ENCODE results near the gene SHC2.

Gene SHC2, protein sequence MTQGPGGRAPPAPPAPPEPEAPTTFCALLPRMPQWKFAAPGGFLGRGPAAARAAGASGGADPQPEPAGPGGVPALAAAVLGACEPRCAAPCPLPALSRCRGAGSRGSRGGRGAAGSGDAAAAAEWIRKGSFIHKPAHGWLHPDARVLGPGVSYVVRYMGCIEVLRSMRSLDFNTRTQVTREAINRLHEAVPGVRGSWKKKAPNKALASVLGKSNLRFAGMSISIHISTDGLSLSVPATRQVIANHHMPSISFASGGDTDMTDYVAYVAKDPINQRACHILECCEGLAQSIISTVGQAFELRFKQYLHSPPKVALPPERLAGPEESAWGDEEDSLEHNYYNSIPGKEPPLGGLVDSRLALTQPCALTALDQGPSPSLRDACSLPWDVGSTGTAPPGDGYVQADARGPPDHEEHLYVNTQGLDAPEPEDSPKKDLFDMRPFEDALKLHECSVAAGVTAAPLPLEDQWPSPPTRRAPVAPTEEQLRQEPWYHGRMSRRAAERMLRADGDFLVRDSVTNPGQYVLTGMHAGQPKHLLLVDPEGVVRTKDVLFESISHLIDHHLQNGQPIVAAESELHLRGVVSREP

DNA sequence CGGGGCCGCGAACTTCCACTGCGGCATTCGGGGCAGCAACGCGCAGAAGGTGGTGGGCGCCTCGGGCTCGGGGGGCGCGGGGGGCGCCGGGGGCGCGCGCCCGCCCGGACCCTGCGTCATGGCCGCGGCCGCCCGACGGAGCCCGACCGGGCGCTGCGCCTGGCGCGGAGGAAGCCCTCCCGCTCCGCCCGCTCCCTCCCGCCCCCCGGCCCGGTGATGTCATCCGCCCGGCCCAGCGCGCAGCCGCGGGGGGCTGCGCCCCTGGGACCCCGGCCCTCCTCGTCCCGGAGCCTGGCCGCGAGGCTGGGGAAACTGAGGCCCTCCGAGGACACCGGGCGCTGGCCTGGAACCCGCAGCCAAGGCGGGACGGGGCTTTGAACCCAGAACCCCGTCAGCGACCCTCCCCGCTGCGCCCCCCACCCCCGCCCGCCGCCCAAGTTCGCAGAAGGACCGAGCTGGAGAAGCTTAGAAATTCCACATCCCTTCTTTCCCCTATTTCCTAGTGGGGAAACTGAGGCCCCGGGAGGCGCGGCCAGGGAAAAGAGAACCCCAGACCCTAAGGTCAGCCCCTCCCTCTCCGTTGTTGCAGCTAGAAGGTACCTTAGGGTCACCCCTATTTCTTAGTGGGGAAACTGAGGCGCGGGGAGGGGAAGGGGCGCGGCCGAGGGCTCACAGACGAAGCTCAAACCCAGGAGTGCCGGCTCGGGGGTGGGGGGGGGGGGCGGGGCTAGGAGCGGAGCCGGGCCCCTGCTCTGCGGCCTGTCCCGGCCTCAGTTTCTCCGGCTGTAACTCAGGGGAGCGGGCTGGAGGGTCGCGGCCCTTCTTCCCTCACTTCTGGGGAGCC is at the start of gene SHC2:
Gene SHC2, minus strand, starts transcription at position 157 of the 844 bp plus-strand sequence. Its CDS starts 37 bp downstream, at position 120.
- DNase-seq (ENCODE audit: low read depth) = no peak

DNA sequence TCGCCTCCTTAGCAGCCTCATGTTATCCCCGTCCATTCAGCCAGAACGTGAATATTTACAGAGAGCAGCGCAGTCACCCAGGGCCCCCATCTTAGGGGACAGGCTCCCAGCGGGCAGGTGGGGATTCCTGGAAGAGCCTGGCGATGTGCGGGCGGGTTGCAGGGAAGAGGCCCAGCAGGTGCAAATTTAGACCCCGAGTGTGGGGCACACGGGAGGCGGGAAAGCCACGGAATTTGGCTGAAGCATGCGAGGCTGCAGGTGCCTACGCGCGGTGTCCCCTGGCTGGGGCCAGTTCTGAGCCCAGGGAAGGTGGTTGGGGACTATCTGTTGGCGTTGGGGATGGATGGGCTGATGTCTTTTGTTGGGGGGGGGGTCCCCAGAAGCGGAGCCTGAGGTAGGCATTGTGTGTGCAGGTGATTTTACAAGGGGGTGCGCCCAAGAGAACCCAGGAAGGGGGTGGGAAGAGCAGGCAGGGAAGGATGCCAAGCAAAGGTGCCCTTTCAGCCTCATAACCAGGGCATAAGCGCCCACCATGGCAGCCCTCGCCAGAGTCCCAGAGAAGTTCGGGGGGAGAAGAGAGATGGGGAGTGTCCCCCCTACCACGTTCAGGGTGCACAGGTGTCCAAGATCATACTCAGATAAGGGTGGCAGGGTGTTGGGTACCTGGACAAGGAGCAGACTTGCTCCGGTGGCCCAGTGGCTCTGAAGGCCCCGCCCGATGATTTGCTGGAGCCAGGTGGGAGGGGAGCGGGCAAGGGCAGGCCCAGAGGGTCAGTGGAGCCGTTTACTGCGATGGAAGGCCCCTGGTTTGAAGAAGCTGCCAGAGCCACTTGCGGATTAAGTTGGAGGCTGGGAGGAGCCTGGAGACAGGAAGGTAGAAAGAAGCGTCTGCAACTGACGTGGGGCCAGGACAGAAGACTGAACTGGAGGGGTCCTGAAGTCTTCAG is 47.6 kb upstream of the SHC2 start:
- no peak for DNase-seq (ENCODE audit: low read depth)

DNA sequence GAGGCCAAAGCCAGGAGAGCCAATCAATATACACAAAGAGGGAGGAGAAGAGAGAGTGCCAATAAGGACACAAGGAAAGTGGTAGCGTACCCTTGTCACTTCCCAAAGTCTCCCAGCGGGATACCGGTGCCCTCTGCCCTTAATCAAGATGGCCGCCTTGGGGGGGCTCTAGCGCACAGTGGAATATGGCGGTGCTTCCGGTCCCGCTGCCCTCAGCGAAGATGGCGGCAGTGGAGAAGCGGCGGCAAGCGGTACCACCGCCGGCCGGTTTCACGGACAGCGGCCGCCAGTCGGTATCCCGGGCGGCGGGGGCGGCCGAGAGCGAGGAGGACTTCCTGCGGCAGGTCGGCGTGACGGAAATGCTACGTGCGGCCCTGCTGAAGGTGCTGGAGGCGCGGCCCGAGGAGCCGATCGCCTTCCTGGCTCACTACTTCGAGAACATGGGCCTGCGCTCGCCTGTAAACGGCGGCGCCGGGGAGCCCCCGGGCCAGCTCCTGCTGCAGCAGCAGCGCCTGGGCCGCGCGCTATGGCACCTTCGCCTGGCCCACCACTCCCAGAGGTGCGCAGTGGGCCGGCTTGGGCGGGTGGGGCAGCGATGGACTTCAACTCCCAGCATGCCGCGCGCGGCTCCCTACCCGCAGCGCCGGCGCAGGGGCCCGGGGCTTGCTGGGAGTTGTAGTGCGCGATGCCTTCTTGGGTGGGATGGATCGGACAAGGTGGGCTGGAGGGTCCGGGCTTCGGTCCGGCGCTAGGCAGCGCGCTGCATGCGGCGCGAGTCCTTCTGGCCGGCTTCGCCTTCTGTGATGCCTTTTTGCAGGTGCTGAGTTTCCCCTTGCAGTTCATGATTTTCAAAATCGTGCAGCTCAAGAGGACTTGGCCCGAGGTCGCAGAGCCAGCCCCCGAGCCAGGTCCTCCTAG is 46.7 kb upstream of the SHC2 start, which contains the start of gene TPGS1:
Gene TPGS1, plus strand, starts transcription at position 212 of the 918 bp plus-strand sequence. Its CDS starts 10 bp downstream, at position 222.
- DNase-seq (ENCODE audit: low read depth) = peak; percentile 75

DNA sequence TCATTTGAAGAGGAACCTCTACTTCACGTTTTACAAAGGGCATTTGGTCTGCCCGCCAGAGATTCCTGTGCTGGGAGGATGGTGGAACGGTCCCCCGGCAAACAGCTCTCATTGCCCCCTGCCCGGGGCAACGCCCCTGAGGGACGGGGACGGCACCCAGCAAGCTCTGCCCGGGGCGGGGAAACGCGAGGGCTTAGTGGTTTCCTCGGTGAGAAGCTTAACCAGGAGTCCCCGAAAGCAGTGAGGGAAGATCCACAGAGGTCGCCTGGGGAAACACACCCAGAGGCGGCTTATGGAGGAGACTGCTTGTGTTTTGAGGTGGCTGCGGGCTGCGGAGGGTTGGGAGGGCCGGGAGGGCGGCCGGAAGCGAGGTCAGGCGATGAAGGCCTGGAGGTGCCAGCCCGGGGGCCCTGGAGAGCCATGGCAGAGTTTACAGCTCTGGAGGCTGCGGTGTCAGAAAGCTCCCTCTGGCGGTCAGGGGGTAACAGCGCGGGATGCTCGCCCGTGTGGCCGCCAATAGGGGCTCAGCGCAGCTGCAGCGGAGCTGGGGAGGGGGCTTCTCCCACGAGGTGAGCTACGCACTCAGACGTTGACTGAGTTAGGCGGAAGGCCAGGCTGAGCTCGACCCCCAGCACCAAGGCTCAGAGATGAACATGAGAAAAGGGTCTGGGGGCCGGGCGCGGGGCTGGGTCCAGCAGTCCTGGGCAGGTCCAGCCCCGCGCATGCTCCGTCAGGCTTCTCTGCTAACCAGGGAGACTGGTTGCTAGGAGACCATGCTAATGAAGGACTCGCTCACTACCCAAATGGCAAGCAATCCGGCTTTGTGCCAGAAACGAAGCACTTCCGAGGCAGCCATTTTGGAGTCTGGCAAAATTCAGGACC is 45.8 kb upstream of the SHC2 start:
- peak; percentile 91 for DNase-seq (ENCODE audit: low read depth)

DNA sequence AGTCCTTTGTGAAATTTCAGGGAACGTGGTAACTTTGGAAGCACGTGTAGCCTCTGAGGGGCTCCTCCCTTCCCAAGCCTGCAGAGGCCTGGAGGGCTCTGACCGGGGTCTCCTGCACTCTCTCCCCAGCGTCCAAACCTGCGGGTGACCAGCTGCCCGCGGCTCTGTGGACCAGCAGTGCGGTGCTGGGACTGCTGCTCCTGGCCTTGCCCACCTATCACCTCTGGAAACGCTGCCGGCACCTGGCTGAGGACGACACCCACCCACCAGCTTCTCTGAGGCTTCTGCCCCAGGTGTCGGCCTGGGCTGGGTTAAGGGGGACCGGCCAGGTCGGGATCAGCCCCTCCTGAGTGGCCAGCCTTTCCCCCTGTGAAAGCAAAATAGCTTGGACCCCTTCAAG is 43.8 kb upstream of the SHC2 start:
- DNase-seq (ENCODE audit: low read depth) = no peak

DNA sequence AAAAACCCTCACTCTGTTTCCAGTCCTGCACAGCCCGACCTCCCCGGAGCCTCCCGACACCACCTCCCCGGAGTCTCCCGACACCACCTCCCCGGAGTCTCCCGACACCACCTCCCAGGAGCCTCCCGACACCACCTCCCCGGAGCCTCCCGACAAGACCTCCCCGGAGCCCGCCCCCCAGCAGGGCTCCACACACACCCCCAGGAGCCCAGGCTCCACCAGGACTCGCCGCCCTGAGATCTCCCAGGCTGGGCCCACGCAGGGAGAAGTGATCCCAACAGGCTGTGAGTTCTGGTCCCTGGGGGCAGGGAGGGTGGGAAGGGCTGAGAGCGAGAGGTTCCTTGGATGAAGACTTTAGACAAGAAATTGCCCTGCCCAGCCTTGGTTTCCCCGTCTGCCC is 40.8 kb upstream of the SHC2 start:
- DNase-seq (ENCODE audit: low read depth) = no peak

DNA sequence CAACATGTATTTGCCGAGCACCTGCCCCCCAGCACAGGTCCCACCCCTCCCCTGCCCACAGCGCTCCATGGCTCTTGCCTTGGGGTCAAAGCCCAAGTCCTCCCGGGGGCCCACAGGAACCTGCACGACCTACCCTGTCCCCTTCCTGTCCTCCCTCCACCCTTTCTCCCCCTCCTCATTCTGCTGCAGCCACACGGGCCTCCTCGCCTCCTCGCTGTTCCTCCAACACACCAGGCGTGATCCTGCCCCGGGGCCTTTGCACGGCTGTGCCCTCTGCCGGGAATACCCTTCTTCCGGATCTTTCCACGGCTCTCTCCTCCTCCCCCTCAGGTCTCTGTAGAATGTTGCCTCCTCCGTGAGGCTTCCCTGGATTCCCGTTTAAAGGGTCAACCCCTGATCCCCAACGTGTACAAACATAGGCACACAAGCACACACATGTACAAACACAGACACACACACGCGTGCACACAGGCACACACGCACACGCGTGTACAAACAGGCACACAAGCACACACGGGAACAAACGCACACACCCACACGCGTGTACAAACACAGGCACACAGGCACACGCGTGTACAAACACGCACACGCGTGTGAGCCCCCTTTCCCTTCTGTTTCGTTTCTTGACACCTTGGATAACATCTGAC is 38.3 kb upstream of the SHC2 start:
- no peak for DNase-seq (ENCODE audit: low read depth)

DNA sequence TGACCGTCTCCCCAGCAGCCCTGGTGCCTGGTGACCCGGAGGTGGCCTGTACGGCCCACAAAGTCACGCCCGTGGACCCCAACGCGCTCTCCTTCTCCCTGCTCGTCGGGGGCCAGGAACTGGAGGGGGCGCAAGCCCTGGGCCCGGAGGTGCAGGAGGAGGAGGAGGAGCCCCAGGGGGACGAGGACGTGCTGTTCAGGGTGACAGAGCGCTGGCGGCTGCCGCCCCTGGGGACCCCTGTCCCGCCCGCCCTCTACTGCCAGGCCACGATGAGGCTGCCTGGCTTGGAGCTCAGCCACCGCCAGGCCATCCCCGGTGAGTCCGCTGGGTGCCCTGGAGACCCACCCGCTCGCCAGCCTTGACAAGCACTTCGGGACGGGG is 37.7 kb upstream of the SHC2 start:
- no peak for DNase-seq (ENCODE audit: low read depth)

DNA sequence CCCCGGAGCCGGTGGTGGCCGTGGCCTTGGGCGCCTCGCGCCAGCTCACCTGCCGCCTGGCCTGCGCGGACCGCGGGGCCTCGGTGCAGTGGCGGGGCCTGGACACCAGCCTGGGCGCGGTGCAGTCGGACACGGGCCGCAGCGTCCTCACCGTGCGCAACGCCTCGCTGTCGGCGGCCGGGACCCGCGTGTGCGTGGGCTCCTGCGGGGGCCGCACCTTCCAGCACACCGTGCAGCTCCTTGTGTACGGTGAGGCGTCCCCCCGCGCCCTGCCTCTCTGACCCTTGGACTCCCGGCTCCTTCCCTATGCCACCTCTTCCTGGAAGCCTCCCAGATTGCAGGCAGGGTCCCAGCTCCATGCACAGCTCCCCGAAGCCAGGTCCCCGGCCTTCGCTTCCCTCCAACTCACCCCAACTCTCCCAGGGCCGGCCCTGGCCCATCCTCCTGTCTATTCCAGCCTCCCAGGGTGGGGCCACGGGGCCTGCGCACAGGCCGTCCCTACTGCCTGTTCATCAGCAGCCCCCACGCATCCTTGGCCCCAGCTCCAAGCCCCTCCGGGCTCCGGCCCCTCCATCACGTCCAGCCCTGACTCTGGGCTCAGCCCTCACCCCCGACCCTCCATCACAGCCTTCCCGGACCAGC is 37.2 kb upstream of the SHC2 start:
- no peak for DNase-seq (ENCODE audit: low read depth)

DNA sequence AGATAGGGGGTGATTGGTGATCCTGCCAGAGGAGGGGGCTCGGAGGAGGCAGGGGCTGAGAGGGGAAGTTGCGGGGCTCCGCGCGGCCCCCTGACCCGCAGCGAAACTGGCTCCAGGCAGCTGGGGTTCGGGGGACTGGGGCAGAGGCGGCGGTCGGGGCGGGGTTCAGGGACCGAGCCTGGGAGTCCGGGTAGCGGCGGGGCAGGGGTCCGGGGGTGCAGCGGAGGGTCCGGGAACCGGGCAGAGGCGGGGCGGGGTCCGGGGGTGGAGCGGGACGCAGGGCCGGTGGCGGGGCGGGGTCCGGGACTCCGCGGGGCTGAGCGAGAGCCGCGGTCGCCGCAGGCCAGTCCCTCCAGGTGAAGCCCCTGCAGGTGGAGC is 36.6 kb upstream of the SHC2 start:
- DNase-seq (ENCODE audit: low read depth) = no peak

DNA sequence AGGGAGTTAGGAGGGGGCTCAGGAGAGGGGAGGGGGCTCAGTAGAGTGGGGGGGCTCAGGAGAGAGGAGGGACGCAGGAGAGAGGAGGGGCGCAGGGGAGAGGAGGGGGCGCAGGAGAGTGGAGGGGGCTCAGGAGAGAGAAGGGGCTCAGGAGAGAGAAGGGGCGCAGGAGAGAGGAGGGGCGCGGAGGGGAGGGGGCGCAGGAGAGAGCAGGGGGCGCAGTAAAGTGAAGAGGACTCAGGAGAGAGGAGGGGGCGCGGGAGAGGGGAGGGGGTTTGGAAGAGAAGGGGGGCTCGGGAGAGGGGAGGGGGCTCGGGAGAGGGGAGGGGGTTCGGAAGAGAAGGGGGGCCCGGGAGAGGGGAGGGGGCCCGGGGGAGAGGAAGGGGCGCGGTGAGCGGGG is 36.2 kb upstream of the SHC2 start:
- no peak for DNase-seq (ENCODE audit: low read depth)

DNA sequence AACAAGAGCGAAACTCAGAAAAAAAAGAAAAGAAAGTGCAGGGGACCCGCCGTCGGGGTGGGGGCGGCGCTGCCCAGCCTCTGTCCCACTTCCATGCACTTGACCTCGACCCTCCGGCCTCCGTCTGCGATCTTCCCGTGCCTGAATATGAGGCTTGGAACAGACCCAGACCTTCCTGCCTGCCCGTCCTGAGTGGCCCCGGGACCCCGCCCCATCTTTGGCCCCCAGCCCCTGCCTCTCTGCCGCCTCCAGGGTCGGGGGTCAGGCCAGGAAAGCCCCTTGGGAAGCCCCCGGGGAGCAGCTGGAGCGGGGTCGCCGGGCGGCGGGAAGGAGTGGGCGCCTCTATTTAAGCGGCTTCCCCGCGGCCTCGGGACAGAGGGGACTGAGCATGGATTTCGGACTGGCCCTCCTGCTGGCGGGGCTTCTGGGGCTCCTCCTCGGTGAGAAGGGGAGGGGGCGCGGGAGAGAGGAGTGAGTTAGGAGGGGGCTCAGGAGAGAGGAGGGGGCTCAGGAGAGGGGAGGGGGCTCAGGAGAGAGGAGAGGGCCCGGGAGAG is 35.4 kb upstream of the SHC2 start, which contains the start of gene MADCAM1:
Gene MADCAM1, plus strand, starts transcription at position 375 of the 554 bp plus-strand sequence. Its CDS starts 14 bp downstream, at position 389.
- DNase-seq (ENCODE audit: low read depth) = no peak

DNA sequence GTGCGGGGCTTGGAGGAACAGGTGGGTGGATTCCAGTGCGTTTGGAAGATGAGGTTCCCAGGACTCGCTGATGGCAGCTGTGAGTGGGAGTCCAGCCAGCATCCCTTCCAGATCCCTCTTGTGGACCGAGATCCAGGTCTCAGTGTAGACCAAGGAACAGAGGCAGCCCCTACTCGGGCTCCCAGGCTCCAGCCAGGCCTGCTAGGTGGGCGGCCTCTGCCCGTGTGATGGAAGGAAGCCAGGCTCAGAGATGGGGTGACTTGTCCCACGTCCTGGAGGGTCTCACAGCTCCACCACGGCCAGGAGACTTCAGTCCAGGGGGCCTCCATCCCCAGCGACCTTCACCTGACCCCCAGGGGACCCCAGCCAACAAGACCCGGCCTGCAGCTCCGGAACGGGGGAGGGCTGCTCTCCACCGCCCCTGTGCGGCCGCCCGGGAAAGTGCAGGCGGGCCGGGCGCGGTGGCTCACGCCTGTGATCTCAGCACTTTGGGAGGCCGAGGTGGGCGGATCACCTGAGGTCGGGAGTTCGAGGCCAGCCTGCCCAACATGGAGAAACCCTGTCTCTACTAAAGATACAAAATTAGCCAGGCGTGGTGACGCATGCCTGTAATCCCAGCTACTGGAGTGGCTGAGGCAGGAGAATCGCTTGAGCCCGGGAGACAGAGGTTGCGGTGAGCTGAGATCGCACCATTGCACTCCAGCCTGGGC is 34.7 kb upstream of the SHC2 start:
- DNase-seq (ENCODE audit: low read depth) = no peak

DNA sequence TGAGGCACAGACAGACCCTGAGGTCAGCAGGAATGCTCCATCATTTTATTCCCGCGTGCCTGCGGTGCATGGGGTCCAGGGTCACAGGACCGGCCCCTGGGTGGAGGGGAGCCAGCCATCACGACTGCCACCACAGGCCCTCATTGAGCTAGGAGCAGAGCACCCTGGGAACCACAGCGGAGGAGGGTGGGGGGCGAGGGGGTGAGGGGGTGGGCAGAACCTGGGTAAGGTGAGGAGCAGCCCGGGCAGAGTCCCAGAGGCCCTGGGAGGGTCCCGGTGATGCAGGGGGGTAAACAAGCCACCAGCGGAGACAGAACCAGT is 34.2 kb upstream of the SHC2 start:
- no peak for DNase-seq (ENCODE audit: low read depth)

DNA sequence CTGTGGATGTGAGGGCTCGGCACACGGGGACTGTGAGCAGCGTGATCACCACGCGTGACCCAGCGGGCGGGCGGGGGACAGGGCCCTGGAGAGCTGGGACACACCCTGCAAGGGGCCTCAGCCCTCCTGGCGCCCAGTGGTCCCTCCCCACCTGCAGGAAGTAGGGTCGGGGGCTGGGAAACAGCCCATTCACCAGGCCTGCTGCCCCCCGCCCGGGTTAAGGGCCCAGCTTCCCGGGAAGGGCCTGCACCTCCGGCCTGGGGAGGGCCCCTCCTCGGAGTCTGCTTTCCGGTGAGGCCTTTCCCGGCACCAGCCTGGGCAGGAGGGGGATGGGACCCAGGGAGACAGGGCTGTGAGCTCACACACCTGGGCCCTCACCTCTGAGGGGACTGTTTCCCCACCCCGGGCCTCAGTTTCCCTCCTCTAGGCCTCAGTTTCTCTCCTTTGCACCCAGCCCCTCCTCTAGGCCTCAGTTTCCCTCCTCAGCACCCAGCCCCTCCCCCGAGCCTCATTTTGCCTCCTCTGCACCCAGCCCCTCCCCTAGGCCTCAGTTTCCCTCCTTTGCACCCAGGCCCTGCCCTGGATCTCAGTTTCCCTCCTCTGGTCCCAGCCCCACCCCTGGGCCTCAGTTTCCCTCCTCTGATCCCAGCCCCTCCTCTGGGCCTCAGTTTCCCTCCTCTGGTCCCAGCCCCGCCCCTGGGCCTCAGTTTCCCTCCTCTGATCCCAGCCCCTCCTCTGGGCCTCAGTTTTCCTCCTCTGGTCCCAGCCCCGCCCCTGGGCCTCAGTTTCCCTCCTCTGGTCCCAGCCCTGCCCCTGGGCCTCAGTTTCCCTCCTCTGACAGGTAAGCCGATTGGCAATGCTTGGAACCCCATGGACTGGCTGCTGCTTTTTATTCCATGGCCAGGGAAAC is 33.6 kb upstream of the SHC2 start:
- DNase-seq (ENCODE audit: low read depth) = no peak

DNA sequence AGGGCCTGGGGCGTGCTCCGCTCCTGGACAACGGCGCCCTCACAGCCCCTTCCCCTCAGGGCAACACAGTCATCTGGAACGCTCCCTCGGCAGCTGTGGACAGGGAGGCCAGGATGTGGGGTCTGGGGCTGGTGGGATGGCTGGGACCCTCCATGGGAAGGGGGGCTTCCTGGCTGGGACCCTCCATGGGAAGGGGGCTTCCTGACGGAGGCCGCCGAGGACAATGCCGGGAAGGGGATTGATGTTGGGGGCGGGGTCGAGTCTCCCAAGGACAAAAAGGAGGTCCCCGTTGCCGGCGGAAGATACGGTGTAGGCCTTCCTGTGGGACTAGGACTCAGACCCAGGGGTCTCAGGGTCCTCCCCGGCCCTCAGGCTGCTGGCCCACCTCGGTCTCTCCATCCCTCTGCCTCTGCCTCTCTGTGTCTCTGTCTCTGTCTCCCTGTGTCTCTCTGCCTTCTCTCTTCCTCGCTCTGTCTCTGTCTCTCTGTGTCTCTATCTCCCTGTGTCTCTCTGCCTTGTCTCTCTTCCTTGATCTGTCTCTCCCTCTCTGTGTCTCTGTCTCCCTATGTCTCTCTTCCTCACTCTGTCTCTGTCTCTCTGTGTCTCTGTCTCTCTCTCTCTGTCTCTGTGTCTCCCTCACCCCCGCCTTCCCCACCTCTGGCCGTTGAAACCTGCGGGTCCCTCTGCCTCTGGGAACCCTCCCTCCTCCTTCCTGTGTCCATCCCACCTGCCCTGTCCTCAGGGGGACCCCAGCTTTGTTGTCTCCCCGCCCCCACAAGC is 32.7 kb upstream of the SHC2 start:
- DNase-seq (ENCODE audit: low read depth) = no peak

All from T-helper 22 cell (primary cell).